Body of pancreas (tissue), 4 donors: Measurements from ENCODE around the gene GET3.

Source experiments
- CTCF ChIP-seq, 7 experiments: fragments of 450-650 bp in 4 of 7; fragments of 200-600 bp in 3 of 7; sonication (generic) in 3 of 7; IDR thresholded peaks; one replicate each; pipeline ENCODE4 v1.5.1; 2016 to 2019; ENCODE audit warnings: antibody characterized with exemption in 7 of 7
- POLR2A ChIP-seq, 3 donors: fragments of 450-650 bp; IDR thresholded peaks; one replicate each; pipeline ENCODE4 v1.6.1; 2016; ENCODE audit warnings: antibody characterized with exemption in 3 of 3, mild to moderate bottlenecking in 2 of 3

GRCh38 chr19:12695514-12695913 is 41.8 kb upstream of the GET3 start:
- TF ChIP-seq CTCF (IDR thresholded peaks at IDR 0.05) (no peak), POLR2A (IDR thresholded peaks at IDR 0.05) (no peak)
